T-helper 1 cell treated with Interleukin-12 subunit alpha and Interleukin-12 subunit beta and Interleukin-4 antibody, amounts not matched to agents 30 μg/mL and 1 μg/mL, for 36 hours (primary cell): Measurements from ENCODE around the gene CHKA.
A peak's percentile ranks its signal among the peaks of the same experiment; 100 is the strongest.

ENCODE experiments used
- H3K27ac Mint-ChIP-seq: one replicate; pipeline ENCODE4 v1.8.0; 2021; ENCODE audit warnings: mild to moderate bottlenecking, mixed read lengths
- H3K27me3 Mint-ChIP-seq: one replicate; pipeline ENCODE4 v1.8.0; 2021; ENCODE audit warnings: low read depth, mixed read lengths
- H3K36me3 Mint-ChIP-seq: one replicate; pipeline ENCODE4 v1.8.0; 2021; ENCODE audit warnings: low read depth, mixed read lengths
- H3K4me1 Mint-ChIP-seq: one replicate; pipeline ENCODE4 v1.8.0; 2021; ENCODE audit warnings: low read depth, mixed read lengths
- H3K4me3 Mint-ChIP-seq: one replicate; pipeline ENCODE4 v1.8.0; 2021; ENCODE audit warnings: mild to moderate bottlenecking, moderate library complexity, mixed read lengths
- H3K9me3 Mint-ChIP-seq: one replicate; pipeline ENCODE4 v1.8.0; 2021; ENCODE audit warnings: mixed read lengths

The CHKA gene

DNA sequence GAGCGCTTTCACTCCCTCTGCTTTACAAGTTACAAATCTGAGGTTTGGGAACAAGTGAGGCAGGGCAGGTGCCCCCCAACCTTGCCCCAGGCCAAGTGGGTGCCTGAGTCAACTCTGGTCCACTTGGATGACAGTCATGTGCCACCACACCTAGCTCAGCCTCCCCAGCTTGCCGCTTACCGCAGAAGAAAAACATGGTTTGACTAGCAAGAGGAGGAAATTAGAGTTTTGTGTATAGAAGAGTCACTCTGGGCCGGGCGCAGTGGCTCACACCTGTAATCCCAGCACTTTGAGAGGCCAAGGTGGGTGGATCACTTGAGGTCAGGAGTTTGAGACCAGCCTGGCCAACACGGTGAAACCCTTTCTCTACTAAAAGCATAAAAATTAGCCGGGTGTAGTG lies 27.7 kb upstream of the CHKA start:
- H3K4me1 Mint-ChIP-seq, result no peaks in the 10 kb centered on the region
- no peak overlapping the region for H3K4me3 Mint-ChIP-seq
- no peak overlapping the region for H3K27ac Mint-ChIP-seq
- H3K36me3 Mint-ChIP-seq, result no peaks in the 10 kb centered on the region
- no peaks in the 10 kb centered on the region for H3K27me3 Mint-ChIP-seq
- no peaks in the 10 kb centered on the region for H3K9me3 Mint-ChIP-seq

DNA sequence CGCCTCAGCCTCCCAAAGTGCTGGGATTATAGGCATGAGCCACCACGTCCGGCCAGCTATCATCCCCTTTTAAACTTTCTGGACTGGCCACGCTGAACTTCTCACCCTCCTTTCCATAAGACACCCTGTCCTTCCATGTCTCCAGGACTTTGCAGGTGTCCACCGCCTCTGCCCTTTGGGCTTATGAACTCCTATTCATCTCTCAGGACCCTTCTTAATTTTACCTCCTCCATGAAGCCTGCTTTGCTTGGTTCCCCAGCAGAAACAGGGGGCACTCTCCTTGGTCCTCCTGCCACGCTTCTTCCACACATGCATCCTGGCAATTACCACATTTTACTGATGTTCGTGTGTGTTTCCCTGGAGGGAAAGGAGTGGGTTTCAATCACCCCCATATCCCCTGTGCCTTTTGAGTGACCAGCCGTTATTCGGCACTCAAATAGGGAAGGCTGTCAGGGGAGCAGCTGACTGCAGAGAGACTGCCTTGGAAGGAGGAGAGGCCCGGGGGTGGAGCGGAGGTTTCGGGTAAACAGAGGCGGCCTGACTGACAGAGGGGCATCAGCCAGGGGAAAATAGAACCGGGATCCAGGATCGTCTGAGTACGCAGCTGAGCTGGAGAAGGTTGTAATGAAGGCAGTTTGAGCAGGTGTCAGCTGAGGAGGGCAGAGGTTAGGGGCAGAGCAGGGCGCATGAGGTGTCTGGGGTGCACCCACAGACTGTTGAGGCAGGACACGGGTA lies 27.1 kb upstream of the CHKA start:
- H3K4me3 Mint-ChIP-seq, result no peak overlapping the region
- no peaks in the 10 kb centered on the region for H3K9me3 Mint-ChIP-seq
- H3K27ac Mint-ChIP-seq, result no peak overlapping the region
- H3K36me3 Mint-ChIP-seq, result no peaks in the 10 kb centered on the region
- no peaks in the 10 kb centered on the region for H3K27me3 Mint-ChIP-seq
- no peaks in the 10 kb centered on the region for H3K4me1 Mint-ChIP-seq

DNA sequence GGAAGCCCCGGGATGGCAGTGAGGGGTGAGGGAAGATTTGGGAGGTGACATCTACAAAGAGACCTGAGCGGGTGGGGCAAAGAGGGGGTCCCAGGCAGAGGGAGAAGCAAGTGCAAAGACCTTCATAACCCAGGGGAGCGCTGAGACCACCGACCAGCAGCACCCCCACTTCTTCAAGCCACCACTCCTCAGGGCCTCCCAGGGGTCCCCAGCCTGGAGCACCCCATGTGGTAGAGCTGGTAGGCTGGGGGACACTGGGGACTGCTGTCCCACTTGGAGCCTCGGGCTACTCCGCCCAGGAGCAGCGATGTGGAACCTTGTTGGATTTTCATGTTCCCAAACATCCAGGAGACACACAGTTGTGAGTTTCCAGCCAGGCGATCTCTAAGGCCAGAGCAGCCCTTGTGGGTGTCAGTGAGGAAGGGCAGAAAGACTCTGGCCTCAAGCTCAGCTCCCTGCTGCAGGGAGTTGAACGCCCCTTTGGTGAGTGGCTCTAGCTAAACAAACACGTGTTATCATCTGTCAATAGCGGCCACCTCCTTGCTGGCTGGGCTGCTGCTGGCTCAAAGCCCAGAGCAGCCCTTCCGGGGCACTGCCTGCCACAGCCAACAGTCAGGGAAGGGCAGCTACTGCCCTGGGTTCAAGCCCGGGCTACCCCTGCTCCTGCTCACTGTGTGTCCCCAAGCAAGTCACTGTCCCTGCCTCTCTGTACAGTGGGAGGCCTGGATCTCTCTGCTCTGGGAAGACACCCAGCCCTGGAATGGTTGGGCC lies 25.7 kb upstream of the CHKA start:
- Mint-ChIP-seq H3K4me3 (no peak overlapping the region), H3K27me3 (no peaks in the 10 kb centered on the region), H3K36me3 (no peaks in the 10 kb centered on the region), H3K9me3 (no peaks in the 10 kb centered on the region), H3K27ac (no peak overlapping the region), H3K4me1 (peaks cover 4% of the 10 kb centered on the region)

DNA sequence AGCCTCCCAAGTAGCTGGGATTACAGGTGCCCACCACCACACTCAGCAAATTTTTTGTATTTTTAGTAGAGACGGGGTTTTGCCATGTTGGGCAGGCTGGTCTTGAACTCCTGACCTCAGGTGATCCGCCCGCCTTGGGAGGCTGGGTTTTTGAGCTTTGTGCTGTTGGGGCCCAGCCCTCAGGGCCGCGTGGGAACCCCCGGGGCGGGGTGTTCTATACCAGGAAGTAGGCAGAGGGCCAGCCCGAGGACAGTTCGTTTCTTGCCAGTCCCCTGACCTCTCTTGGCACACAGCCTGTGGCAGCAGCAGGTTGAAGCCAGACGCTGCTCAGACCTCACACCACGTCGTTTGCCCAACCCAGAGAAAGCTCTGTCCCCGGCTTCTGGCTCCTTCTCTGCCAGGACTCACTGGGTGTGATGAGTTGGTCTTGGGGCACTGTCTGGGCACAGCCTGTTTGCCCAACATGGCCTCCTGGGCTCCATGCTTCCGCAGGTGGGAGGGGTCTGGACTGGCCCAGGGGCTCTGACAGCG lies 24.9 kb upstream of the CHKA start:
- Mint-ChIP-seq H3K27ac (no peak overlapping the region), H3K27me3 (no peaks in the 10 kb centered on the region), H3K4me1 (peaks cover 4% of the 10 kb centered on the region), H3K9me3 (no peaks in the 10 kb centered on the region), H3K36me3 (no peaks in the 10 kb centered on the region), H3K4me3 (no peak overlapping the region)

DNA sequence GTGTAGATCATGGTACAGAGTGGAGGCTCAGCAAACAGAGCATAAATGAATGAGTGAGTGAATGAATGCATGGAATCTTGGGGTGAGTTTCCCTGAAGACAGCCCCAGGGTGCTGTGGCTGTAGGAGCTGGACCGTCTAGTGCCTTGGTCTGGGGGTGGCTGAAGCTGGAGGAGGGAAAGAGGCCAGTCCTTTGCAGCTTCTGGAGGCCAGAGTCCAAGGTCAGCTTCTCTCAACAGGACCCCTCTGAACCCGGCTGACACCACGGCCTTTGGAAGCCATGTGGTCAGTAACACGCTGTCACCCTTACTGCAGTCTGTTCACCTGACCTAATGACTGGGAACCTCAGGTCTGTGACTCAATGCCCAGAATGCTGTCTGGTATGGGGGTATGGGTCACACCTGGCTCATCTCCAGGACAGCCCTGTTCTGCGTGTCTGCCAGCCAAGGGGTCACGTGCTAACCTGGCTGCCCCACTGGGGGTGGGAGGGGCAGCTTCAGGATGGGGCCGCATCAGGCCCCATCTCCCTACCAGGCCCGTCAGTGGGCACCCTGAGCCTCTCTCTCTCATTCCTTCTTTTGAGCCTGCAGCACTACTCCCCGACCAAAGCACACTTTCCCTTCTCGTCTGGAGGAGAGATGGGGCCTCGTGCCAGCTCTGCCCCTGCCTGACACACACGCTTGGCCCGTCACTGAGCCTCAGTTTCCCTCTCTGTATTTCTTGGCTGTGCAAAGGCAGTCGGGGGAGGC lies 24.1 kb upstream of the CHKA start:
- H3K27ac Mint-ChIP-seq, result no peak overlapping the region
- no peaks in the 10 kb centered on the region for H3K36me3 Mint-ChIP-seq
- no peaks in the 10 kb centered on the region for H3K27me3 Mint-ChIP-seq
- no peak overlapping the region for H3K4me3 Mint-ChIP-seq
- no peaks in the 10 kb centered on the region for H3K9me3 Mint-ChIP-seq
- H3K4me1 Mint-ChIP-seq, result peaks cover 4% of the 10 kb centered on the region

DNA sequence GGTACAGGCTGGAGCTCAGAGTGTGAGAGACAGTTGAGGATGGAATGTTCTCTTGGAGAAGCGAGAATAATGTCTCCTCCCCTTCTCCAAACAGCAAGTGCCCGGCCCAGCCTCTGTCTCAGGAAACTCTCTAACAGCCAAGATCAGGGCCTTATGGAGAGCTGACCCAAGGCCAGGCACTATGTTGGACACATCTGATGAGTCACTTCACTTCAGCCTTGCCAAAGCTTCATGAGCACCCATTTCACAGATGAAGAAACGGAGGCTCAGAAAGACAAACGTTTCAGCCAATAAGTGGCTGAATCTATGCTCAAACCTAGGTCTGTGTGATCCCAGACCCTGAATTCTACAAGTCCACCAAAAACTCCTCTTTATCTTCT lies 22.1 kb upstream of the CHKA start:
- H3K27me3 Mint-ChIP-seq, result peaks cover 5% of the 10 kb centered on the region
- no peak overlapping the region for H3K27ac Mint-ChIP-seq
- no peak overlapping the region for H3K4me3 Mint-ChIP-seq
- H3K36me3 Mint-ChIP-seq, result no peaks in the 10 kb centered on the region
- H3K4me1 Mint-ChIP-seq, result peaks cover 4% of the 10 kb centered on the region
- H3K9me3 Mint-ChIP-seq, result no peaks in the 10 kb centered on the region

DNA sequence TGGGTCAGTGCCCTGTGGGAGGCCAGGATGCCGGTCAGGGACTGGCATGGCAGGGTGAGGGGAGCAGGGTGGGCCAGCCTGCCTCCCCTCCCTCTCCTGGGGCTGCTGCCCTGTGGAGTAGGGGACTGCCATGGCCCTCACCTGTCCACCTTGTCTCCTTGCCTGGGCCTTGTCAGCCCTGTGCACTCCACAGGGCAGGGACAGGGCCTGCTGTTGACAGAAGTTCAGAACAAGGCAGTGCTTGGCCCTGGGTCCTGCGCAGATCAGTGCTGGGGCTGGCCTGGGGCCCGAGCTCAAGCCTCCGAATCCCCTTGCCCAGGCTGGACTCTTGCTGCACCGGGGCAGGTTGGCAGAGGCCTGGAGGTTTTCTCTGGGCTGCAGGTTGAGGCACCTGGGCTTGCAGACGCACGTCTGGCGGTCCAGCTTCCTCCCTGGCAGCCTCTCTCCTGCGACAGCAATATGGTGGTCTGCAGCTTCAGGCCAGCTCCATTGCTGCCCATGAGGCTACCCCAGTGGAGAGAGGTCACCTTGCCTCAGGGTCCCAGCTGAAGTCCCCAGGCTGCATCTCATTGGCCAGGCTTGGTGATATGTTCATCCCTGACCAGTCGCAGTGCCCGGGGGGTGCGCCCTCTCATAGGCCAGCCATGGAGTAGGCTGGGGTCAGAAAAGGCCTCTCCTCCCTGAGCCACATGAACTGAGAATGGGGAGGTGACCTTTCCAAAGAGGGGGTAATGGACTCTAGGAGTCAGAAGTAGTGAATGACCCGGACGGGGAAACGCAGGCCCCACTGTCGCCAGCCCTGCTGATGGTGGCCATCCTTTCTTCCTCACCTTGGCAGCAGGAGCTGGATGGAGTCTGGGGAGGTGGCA lies 21.5 kb upstream of the CHKA start:
- no peaks in the 10 kb centered on the region for H3K9me3 Mint-ChIP-seq
- H3K4me1 Mint-ChIP-seq, result peaks cover 4% of the 10 kb centered on the region
- no peak overlapping the region for H3K4me3 Mint-ChIP-seq
- no peaks in the 10 kb centered on the region for H3K36me3 Mint-ChIP-seq
- no peak overlapping the region for H3K27ac Mint-ChIP-seq
- H3K27me3 Mint-ChIP-seq, result peaks cover 6% of the 10 kb centered on the region

DNA sequence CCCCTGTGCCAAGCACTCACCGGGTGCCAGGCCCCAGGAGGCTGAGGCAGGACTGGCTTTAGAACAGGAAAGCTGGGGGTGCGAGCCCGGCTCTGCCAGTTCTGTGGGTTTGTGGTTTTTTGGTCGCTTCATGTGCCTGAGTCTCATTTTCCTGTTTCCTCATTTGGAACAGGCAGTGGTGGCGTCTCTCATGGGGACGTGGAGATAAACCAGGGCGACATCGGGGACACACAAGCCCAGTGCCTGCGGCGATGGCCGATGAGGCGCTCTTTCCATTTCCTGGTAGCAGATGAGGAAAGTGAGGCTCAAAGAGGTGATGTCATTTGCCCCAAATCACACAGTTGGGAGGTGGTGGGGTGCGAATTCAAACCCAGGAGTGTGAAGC lies 20.8 kb upstream of the CHKA start:
- H3K36me3 Mint-ChIP-seq, result no peaks in the 10 kb centered on the region
- H3K27me3 Mint-ChIP-seq, result peaks cover 6% of the 10 kb centered on the region
- H3K9me3 Mint-ChIP-seq, result no peaks in the 10 kb centered on the region
- peaks cover 4% of the 10 kb centered on the region for H3K4me1 Mint-ChIP-seq
- peak overlapping the region; percentile 36 for H3K27ac Mint-ChIP-seq
- H3K4me3 Mint-ChIP-seq, result no peak overlapping the region

DNA sequence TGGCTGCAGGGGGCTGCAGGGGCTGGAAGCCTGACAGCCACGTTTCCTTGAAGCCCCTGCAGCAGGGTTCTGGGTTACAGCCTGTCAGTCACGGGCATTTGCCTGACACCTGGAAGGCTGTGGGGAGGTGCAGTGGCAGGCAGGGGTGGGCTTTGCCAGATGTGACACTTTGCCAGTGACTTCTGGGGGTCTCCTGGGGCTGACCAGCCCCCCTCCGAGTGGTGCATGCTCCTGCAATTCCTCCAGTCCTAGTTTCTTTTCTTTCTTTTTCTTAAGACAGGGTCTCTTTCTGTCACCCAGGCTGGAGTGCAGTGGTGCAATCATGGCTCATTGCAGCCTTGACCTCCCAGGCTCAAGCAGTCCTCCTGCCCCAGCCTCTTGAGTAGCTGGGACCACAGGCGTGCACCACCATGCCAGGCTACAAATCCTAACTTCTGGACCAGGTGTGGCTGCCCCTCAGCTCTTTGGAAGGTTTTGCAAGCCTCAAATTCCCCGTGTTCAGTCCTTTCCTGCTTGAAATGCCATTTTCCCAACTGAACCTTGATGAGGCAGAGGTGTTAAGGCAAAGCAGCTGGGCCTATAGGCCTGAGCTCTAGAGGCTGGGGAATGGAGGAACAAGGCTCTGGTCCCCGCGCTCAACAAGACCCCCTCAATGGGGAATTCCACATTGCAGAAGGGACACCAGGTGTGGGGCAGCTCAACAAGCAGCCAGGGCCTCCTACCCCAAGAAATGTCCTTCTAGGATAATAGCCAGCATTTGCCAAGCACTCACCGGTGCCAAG lies 20.2 kb upstream of the CHKA start:
- H3K4me1 Mint-ChIP-seq, result peaks cover 4% of the 10 kb centered on the region
- no peak overlapping the region for H3K27ac Mint-ChIP-seq
- peaks cover 6% of the 10 kb centered on the region for H3K27me3 Mint-ChIP-seq
- H3K9me3 Mint-ChIP-seq, result no peaks in the 10 kb centered on the region
- H3K4me3 Mint-ChIP-seq, result no peak overlapping the region
- H3K36me3 Mint-ChIP-seq, result no peaks in the 10 kb centered on the region

DNA sequence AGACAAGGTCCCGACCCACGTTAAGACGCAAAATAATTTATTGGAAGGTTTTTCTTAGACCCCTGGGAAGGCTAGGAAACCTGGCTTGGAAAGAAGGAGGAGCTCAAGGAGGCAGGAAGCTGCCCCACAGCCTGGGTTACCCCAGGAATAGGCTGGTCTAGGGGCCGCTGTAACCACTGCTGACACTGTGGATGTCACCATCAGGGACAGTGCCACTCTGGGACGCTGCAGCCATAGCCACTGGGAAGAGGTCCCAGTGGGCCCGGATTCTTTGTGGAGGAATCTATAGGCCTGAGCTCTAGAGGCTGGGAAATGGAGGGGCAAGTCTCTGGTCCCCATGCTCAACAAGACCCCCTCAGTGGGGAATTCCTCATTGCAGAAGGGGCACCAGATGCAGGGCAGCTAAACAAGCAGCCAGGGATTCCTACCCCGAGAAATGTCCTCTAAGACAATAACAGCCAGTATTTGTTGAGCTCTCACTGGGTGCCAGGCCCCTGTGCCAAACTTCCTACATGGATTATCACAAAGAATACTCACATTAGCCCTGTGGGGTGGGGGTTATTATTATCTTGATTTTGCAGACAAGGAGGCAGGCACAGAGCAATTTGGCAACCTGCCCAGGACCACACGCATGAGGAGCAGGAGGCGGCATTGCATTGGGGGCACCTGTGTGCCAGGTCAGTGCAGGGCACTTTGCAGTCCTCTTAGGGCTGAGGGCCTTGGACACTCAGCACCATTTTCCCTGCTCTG lies 19.5 kb upstream of the CHKA start:
- H3K27me3 Mint-ChIP-seq, result peaks cover 6% of the 10 kb centered on the region
- peaks cover 4% of the 10 kb centered on the region for H3K4me1 Mint-ChIP-seq
- no peak overlapping the region for H3K4me3 Mint-ChIP-seq
- no peaks in the 10 kb centered on the region for H3K9me3 Mint-ChIP-seq
- H3K27ac Mint-ChIP-seq, result no peak overlapping the region
- H3K36me3 Mint-ChIP-seq, result no peaks in the 10 kb centered on the region

DNA sequence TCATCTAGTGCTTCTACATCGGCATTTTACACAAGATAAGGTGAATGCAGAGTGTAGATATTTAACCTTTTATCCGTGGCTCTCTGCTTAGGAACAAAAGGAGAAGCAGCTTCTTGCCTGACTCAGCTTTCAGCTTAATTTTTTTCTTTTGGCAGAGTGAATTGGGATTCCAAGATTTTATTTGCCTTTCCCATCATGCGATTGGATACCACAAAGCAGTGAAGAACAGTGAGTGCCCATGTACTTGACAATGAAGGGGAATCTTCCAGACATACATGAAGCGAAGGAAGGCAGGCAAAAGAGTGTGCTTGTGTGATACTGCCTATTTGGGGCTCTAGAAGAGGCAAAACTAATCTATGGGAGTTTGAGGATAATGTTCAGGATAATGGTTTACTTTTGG lies 17.0 kb upstream of the CHKA start:
- no peak overlapping the region for H3K27ac Mint-ChIP-seq
- peaks cover 2% of the 10 kb centered on the region for H3K36me3 Mint-ChIP-seq
- H3K4me3 Mint-ChIP-seq, result no peak overlapping the region
- peaks cover 16% of the 10 kb centered on the region for H3K9me3 Mint-ChIP-seq
- peaks cover 4% of the 10 kb centered on the region for H3K4me1 Mint-ChIP-seq
- H3K27me3 Mint-ChIP-seq, result peaks cover 6% of the 10 kb centered on the region

DNA sequence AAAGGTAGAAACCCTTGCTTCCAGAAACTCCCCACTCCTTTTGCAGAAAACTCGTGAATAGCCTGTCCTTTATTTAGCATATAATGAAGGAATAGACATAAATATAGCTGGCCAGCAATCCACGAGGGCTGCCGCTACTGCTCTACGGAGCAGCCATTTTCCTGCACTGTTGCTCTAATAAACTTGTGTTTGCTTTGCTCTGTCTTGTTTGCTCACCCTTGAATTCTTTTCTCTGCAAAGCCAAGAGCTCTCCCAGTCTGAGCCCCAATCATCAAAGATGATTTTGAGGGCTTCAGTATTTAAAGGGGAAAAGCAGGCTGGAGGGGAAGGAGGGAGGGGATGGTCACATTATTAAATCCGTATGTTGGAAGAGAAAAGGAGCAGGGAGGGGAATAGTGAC lies 16.6 kb upstream of the CHKA start:
- no peak overlapping the region for H3K27ac Mint-ChIP-seq

DNA sequence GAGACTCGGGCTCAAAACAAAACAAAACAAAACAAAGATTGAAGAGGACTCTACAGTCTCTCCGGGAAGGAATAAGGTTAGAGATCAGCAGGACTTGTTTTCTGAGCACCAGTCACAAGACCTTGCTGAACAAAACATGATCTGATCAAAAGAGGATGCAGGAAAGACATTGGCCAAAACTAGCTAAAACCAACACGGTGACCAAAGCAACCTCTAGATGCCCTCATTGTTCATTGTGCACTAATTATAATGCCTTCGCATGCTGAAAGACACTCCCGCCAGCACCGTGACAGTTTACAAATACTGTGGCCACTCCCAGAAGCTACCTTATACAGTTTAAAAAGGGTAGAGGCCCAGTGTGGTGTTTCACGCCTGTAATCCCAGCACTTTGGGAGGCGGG lies 15.7 kb upstream of the CHKA start:
- Mint-ChIP-seq H3K4me1 (no peaks in the 10 kb centered on the region), H3K9me3 (peaks cover 27% of the 10 kb centered on the region), H3K27me3 (peaks cover 6% of the 10 kb centered on the region), H3K4me3 (no peak overlapping the region), H3K27ac (no peak overlapping the region), H3K36me3 (peaks cover 2% of the 10 kb centered on the region)

More for the DNA sequence above, 16.6 kb upstream of the CHKA start:
- Mint-ChIP-seq H3K4me3 (no peak overlapping the region), H3K4me1 (peaks cover 4% of the 10 kb centered on the region), H3K36me3 (peaks cover 2% of the 10 kb centered on the region), H3K9me3 (peaks cover 17% of the 10 kb centered on the region), H3K27me3 (peaks cover 6% of the 10 kb centered on the region)
